DOHH2 (cell line): ENCODE data around the gene DOCK1.

Experiments
- H3F3A ChIP-seq: fragments of 200-600 bp; sonication (generic), shearing (Covaris generic); 2 replicates; pipeline ENCODE4 v1.6.0; 2016; ENCODE audit warnings: antibody characterized with exemption, mild to moderate bottlenecking; ENCODE audit not compliant: control insufficient read depth, insufficient read depth
- H3K27ac ChIP-seq: fragments of 200-600 bp; sonication (generic); 2 replicates; pipeline ENCODE4 v1.5.1; 2014; ENCODE audit warnings: low read depth, mild to moderate bottlenecking, low read length, moderate library complexity
- H3K27me3 ChIP-seq: fragments of 200-600 bp; sonication (generic); 2 replicates; pipeline ENCODE4 v1.6.1; 2014; ENCODE audit warnings: mild to moderate bottlenecking, low read length, mixed read lengths; ENCODE audit not compliant: control insufficient read depth
- H3K36me3 ChIP-seq: fragments of 200-600 bp; sonication (generic); 2 replicates; pipeline ENCODE4 v1.6.1; 2014; ENCODE audit warnings: mild to moderate bottlenecking, low read length, moderate library complexity, mixed read lengths; ENCODE audit not compliant: control insufficient read depth
- H3K4me1 ChIP-seq: fragments of 200-600 bp; sonication (generic); 2 replicates; pipeline ENCODE4 v1.6.1; 2014; ENCODE audit warnings: mild to moderate bottlenecking, low read length, mixed read lengths; ENCODE audit not compliant: control insufficient read depth
- H3K4me2 ChIP-seq: fragments of 200-600 bp; sonication (generic); 2 replicates; pipeline ENCODE4 v1.6.0; 2014; ENCODE audit warnings: mild to moderate bottlenecking, low read length, moderate library complexity
- H3K4me3 ChIP-seq: fragments of 200-600 bp; sonication (generic); 2 replicates; pipeline ENCODE4 v1.5.1; 2014; ENCODE audit warnings: mild to moderate bottlenecking, low read length, mixed read lengths
- H3K79me2 ChIP-seq: fragments of 200-600 bp; sonication (generic); 2 replicates; pipeline ENCODE4 v1.6.1; 2014; ENCODE audit warnings: mild to moderate bottlenecking, low read length, mixed read lengths; ENCODE audit not compliant: control insufficient read depth
- H3K9me2 ChIP-seq: fragments of 200-600 bp; sonication (generic); replicated peaks from 2 replicates; pipeline ENCODE4 v1.6.1; 2014; ENCODE audit warnings: mild to moderate bottlenecking, low read length, mixed read lengths; ENCODE audit not compliant: control insufficient read depth
- H3K9me3 ChIP-seq: fragments of 200-600 bp; sonication (generic); 2 replicates; pipeline ENCODE4 v1.6.1; 2014; ENCODE audit warnings: antibody characterized with exemption, low read length, mixed read lengths; ENCODE audit not compliant: control insufficient read depth, insufficient read depth
- H4K20me1 ChIP-seq: fragments of 200-600 bp; sonication (generic); 2 replicates; pipeline ENCODE4 v1.6.0; 2014; ENCODE audit warnings: low read depth, mild to moderate bottlenecking, antibody characterized with exemption, low read length, moderate library complexity; ENCODE audit not compliant: control insufficient read depth, insufficient read depth
- CTCF ChIP-seq: fragments of 200-600 bp; sonication (generic); IDR thresholded peaks from one replicate; pipeline ENCODE4 v1.5.1; 2014; ENCODE audit warnings: antibody characterized with exemption, mild to moderate bottlenecking, low read depth, low read length; ENCODE audit not compliant: poor library complexity, severe bottlenecking
- EZH2phosphoT487 ChIP-seq: fragments of 200-600 bp; sonication (generic); IDR thresholded peaks from 2 replicates; pipeline ENCODE4 v1.6.1; 2017; ENCODE audit warnings: borderline replicate concordance, mild to moderate bottlenecking, antibody characterized with exemption, low read length, moderate library complexity, mixed read lengths

Gene DOCK1

DNA sequence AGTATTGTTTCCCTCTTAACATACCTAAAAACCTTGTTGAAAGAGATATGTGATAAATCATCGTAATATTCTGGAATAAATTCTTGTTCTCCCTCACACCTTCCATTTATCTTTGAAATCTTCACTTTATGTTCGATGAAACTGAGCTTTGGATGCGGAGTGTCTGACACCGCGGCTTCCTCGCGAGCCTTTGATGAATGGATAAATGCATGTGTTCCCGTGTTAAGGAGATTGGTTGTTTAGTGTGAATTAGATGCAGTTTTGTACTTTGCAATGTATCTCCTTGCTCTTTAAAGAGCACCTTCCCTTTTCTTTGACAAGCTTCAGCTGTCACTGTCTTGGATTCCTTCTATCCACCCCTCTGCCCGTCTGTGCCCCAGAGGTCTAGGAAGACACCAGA, 138.1 kb downstream of the DOCK1 start:
- no peaks in the 10 kb centered on the region for H3K36me3 ChIP-seq
- no peak overlapping the region for H3K27ac ChIP-seq
- H3K4me1 ChIP-seq, result no peaks in the 10 kb centered on the region
- no peak for TF ChIP-seq CTCF
- no peak for TF ChIP-seq EZH2phosphoT487
- H3K27me3 ChIP-seq, result no peaks in the 10 kb centered on the region
- no peaks in the 10 kb centered on the region for H4K20me1 ChIP-seq
- H3K9me3 ChIP-seq, result no peaks in the 10 kb centered on the region; the same call in 1 of the 2 replicates
- H3F3A ChIP-seq, result no peaks in the 10 kb centered on the region
- no peaks in the 10 kb centered on the region for H3K9me2 ChIP-seq
- H3K4me3 ChIP-seq, result no peak overlapping the region
- no peaks in the 10 kb centered on the region for H3K79me2 ChIP-seq
- no peak overlapping the region for H3K4me2 ChIP-seq

- no peaks in the 10 kb centered on the region for H4K20me1 ChIP-seq
- no peaks in the 10 kb centered on the region for H3K79me2 ChIP-seq
- no peaks in the 10 kb centered on the region; the same call in 1 of the 2 replicates for H3K9me3 ChIP-seq
- no peak overlapping the region for H3K4me3 ChIP-seq
- no peaks in the 10 kb centered on the region for H3K4me1 ChIP-seq
- H3K9me2 ChIP-seq, result no peaks in the 10 kb centered on the region
- no peak overlapping the region for H3K27ac ChIP-seq
- H3K4me2 ChIP-seq, result no peak overlapping the region
- TF ChIP-seq CTCF, result no peak
- no peak for TF ChIP-seq EZH2phosphoT487
- no peaks in the 10 kb centered on the region for H3K27me3 ChIP-seq
- H3K36me3 ChIP-seq, result no peaks in the 10 kb centered on the region
- H3F3A ChIP-seq, result no peaks in the 10 kb centered on the region
Measured at GRCh38 chr10:127044186-127044585, 139.0 kb downstream of the DOCK1 start.

DNA sequence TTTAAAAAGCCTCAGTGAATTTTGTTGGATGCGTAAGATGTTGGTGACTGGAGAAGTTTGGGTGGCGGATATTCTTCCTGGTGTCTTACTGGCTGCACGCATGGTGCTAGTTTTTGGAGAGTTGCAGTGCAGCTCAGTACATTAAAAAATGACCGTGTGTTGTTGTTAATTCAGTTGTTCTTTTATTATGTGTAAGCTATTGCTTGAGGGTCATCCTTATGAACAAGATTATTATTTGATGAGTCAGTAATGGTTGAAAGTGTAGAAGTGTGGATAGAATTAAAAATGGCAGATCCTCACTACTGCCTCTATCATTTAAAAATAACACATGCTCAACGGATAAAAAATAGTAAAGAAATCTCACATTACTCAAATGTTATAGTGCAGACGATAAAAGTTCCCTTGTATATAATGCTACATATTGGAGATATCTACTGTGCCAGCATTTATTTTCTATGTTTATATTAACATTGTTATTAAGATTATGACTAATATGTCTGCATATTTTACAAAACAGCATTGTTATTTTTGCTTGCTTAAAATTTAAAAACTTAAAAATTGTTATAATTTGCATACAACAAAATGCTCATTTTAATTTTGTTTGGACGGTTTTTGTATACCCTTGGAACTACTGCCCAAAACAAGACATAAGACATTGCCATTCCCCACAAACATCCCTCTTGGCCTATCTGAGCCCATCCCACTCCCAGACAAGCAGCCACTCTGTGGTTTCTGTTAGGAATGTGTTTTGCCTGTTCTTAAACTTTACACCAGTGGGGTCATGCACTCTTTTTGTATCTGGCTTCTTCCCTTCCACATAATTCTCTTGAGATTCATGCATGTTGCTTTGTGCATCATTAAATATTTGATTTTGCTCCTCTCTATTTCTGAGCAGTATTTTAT, 142.0 kb downstream of the DOCK1 start:
- Histone ChIP-seq H3K79me2 (no peaks in the 10 kb centered on the region), H3K9me2 (no peaks in the 10 kb centered on the region), H3K36me3 (no peaks in the 10 kb centered on the region), H3K27me3 (no peaks in the 10 kb centered on the region), H3K4me2 (no peak overlapping the region), H4K20me1 (no peaks in the 10 kb centered on the region), H3K9me3 (no peaks in the 10 kb centered on the region; the same call in 1 of the 2 replicates), H3K4me1 (no peaks in the 10 kb centered on the region), H3F3A (no peaks in the 10 kb centered on the region), H3K27ac (no peak overlapping the region), H3K4me3 (no peak overlapping the region)
- no peak for TF ChIP-seq CTCF
